ENCODE data around the gene CLIP3.
"Not testable (repeated sequence)": the region's sequence is repeated elsewhere in the genome, so short reads cannot be mapped to it uniquely, and the experiment has no call there.

Gene CLIP3

DNA sequence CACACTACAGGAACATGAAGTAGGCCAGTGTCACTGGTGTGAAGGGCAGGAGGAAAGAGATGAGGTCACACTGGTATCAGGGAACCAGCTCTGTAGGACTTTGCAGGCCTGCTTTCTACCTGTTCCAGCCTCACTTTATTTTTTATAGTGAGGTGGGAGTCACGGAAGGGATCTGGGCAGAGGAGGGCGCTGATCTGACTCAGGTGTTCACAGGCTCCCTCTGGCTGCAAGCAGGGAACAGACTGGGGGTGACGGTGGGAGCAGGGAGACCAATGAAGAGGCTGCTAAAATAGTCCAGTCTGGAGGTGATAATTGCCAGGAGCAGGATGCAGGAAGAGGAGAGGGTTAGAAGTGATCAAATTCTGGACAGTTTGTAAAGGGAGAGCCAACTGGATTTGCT lies 18.6 kb upstream of the CLIP3 start:
- DNase-seq = no peak
- in situ Hi-C loops (cut with MboI; ENCODE audit: low pct_unique_long_range_greater_than_20kb, low sequenced_read_pairs) = no loop called here

- in situ Hi-C loops (cut with MboI; ENCODE audit: low pct_unique_long_range_greater_than_20kb, low sequenced_read_pairs) = no loop called here
- no peak for DNase-seq
Observed at GRCh38 chr19:36049080-36049698, 16.5 kb upstream of the CLIP3 start.

DNA sequence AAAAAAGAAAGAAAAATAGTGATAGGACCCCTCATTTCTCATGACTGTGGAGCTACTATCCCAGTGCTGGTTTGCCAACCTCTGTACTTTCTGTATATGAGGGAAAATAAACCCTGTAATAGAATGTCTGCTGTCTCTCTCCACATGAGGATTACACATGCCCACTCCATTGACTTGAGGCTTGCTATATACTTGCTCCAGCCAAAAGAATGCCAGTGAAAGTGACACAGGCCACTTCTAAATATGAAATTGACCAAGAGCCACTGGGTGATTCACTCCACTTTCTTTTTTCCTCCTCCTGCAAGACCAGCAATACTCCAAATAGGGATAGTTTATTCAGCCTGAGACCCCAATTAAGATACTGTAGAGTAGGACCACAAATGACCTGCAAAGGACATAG lies 15.2 kb upstream of the CLIP3 start:
- no peak for DNase-seq
- in situ Hi-C loops (cut with MboI; ENCODE audit: low pct_unique_long_range_greater_than_20kb, low sequenced_read_pairs) = no loop called here

DNA sequence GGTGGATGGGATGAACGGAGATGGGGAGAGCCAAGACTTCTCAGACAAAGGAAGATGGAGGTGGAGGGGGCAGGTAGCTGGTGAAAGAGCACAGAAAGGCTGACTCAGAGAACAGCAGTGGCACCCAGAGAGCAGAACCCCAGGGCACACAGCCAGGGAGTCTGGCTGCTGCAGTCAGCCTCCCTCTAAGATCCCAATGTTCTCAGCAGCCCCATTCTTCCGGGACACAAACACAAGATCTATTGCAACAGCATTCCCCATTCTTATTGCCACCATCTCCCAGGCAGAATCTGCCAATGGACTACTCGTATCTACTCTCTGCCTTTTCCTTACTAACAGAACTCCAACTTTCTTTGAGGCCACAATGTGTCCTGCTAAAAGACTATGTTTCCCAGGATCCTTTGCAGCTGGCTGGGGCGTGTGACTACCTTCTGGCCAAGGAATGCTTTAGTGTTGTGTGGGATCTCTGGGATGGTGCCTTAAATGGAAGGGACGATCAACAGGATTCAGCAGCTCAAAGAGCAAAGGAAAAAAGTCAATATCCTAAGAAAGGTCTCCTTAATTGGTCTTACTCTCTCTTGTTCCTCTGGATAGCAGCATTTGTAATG lies 13.9 kb upstream of the CLIP3 start:
- in situ Hi-C loops (cut with MboI; ENCODE audit: low pct_unique_long_range_greater_than_20kb, low sequenced_read_pairs) = no loop called here

GRCh38 chr19:36043952-36044351 lies 11.3 kb upstream of the CLIP3 start:
- no peak for DNase-seq
- in situ Hi-C loops (cut with MboI; ENCODE audit: low pct_unique_long_range_greater_than_20kb, low sequenced_read_pairs) = no loop called here

More for the DNA sequence above, 13.9 kb upstream of the CLIP3 start:
- no peak for DNase-seq

DNA sequence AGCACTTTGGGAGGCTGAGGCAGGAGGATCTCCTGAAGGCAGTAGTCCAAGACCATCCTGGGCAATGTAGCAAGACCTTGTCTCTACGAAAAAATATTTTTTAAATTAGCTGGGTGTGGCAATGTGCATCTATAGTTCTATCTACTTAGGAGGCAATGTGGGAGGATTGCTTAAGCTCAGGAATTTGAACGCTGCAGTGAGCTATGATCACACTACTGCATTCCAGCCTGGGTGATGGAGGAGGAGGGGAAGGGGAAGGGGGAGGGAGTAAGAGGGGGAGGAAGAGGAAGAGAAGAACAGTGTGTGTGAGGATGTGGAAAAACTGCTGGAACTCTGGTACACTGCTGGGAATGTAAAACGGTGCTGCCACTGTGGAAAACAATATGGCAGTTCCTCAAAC lies 9.2 kb upstream of the CLIP3 start:
- DNase-seq = no peak
- in situ Hi-C loops (cut with MboI; ENCODE audit: low pct_unique_long_range_greater_than_20kb, low sequenced_read_pairs) = no loop called here

- DNase-seq; in situ Hi-C loops (cut with MboI; ENCODE audit: low pct_unique_long_range_greater_than_20kb, low sequenced_read_pairs): not testable (repeated sequence)
Observed at GRCh38 chr19:36041092-36041491, 8.4 kb upstream of the CLIP3 start.

- no peak for DNase-seq
- in situ Hi-C loops (cut with MboI; ENCODE audit: low pct_unique_long_range_greater_than_20kb, low sequenced_read_pairs) = no loop called here
Observed at GRCh38 chr19:36040495-36040894, 7.8 kb upstream of the CLIP3 start.

GRCh38 chr19:36031308-36031707 lies 1.4 kb downstream of the CLIP3 start:
- in situ Hi-C loops (cut with MboI; ENCODE audit: low pct_unique_long_range_greater_than_20kb, low sequenced_read_pairs) = no loop called here

DNA sequence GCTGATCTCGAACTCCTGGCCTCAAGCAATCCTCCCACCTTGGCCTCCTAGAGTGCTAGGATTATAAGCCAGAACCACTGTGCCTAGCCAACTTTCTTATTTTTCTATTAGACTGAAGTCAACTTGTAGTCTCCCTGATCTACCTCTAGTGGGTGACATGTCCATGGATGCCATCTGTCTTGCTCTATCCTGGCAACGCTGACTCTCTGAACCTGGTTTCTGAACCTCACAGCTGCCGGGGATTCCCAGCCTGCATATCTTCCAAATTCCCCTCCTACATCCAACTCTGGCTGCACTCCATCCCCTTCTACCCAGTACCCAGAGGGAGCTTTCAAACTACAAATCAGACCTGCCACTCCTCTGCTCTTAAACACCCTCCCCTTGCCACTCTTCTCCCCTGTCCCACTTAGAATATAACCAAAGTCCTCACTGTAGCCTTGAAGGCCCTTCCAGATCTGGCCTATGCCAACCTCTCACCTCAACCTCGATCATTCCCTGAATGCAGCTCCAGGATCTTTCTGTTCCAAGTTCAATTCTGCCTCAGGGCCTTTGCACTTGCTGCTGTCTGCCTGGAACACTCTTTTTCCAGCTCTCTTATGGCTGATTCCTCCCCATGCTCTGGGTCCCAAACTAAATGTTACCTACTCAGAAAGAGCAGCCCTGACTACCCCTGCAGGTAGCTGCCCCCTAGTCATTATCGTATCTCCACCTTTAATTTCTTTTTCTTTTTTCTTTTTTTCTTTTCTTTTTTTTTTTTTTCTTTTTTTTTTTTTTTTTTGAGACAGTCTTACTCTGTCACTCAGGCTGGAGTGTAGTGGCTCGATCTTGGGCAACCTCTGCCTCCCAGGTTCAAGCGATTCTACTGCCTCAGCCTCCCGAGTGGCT lies 2.2 kb downstream of the CLIP3 start:
- in situ Hi-C loops (cut with MboI; ENCODE audit: low pct_unique_long_range_greater_than_20kb, low sequenced_read_pairs) = no loop called here
- no peak for DNase-seq

More at GRCh38 chr19:36031308-36031707, 1.4 kb downstream of the CLIP3 start:
- no peak for DNase-seq

DNA sequence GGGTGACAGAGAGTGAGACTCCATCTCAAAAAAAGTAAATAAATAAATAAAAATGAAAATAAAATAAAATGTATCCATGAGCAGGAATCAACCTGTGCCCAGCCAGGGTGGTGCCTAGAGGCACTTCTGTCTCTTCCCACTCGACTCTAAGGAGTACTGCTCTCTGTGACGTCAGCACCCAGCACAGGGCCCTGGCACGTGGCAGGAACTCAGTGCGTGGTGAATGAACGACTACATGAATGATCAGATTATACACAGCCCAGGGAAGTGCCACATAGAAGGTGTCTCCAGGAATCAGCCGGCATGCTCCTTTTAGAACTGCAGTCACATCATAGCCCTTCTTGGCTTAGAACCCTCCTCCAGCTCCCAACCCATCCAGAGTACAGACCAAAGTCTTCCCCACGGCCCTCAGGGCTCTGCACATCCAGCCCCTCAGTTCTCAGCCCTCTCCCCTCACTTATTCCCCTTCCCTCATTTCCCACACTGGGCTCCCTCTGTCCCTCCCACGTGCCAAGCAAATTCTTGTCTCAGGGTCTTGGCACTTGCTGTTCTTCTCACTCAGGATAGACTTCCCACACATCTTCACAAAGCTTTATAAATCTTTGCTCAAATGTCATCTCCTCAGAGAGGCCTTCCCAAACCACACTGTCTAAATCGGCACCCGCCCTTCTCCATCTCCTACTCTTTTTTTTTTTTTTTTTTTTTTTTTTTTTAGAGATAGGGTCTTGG lies 4.2 kb downstream of the CLIP3 start:
- no peak for DNase-seq
- in situ Hi-C loops (cut with MboI; ENCODE audit: low pct_unique_long_range_greater_than_20kb, low sequenced_read_pairs) = no loop called here

- no peak for DNase-seq
- in situ Hi-C loops (cut with MboI; ENCODE audit: low pct_unique_long_range_greater_than_20kb, low sequenced_read_pairs) = no loop called here
Observed at GRCh38 chr19:36027696-36028095, 5.0 kb downstream of the CLIP3 start.

- in situ Hi-C loops (cut with MboI; ENCODE audit: low pct_unique_long_range_greater_than_20kb, low sequenced_read_pairs) = no loop called here
- DNase-seq = no peak
Observed at GRCh38 chr19:36026091-36026876, 6.4 kb downstream of the CLIP3 start.

DNA sequence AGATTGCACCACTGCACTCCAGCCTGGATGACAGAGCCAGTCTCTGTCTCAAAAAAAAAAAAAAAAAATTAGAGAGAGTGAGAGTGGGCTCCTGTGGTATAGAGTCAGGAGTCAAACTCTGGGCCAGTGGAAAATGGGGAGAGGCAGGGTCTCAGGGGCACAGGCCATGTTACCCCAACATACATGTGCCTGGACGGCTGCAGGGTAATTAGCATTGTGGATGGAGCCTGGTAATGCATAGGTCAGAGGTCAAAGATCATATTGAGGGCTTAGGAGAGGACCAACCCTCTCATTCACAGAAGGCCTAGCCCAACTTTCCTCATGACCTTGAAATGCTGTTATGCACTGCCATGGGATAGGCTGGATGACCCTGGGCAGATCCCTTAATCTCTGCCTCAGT lies 7.1 kb downstream of the CLIP3 start:
- in situ Hi-C loops (cut with MboI; ENCODE audit: low pct_unique_long_range_greater_than_20kb, low sequenced_read_pairs) = no loop called here

GRCh38 chr19:36023432-36023831 lies 9.2 kb downstream of the CLIP3 start:
- no peak for DNase-seq
- in situ Hi-C loops (cut with MboI; ENCODE audit: low pct_unique_long_range_greater_than_20kb, low sequenced_read_pairs) = no loop called here

More for the DNA sequence above, 7.1 kb downstream of the CLIP3 start:
- DNase-seq = no peak

- DNase-seq = no peak
- in situ Hi-C loops (cut with MboI; ENCODE audit: low pct_unique_long_range_greater_than_20kb, low sequenced_read_pairs) = no loop called here
Observed at GRCh38 chr19:36019061-36019670, 13.5 kb downstream of the CLIP3 start.

- in situ Hi-C loops (cut with MboI; ENCODE audit: low pct_unique_long_range_greater_than_20kb, low sequenced_read_pairs) = no loop called here
- DNase-seq = peak; percentile 99
Observed at GRCh38 chr19:36014012-36014924, 18.4 kb downstream of the CLIP3 start, which contains the start of gene ALKBH6. ALKBH6 (minus strand) TSS chr19:36014213; CDS start chr19:36013397, 816 bp downstream.
